ENCODE measurements around the gene TAF11L2. TPM values are rescaled to one million over a fixed set of nuclear protein-coding genes. Genes with fewer than 3 reads are reported as not detected.
"Not testable (repeated sequence)": the region's sequence is repeated elsewhere in the genome, so short reads cannot be mapped to it uniquely, and the experiment has no call there.

Gene TAF11L2
- total RNA-seq, 1 donor from 2014 or later, result not detected

- H3K4me3 ChIP-seq (ENCODE audit: low read depth, low read length), result no peak overlapping the region
- no peaks in the 10 kb centered on the region for H3K36me3 ChIP-seq (ENCODE audit: control insufficient read depth, insufficient read depth, low read length)
- TF ChIP-seq CTCF (IDR thresholded peaks at IDR 0.05; ENCODE audit: insufficient read depth, low read length, poor library complexity, severe bottlenecking), result no peak
- no peaks in the 10 kb centered on the region for H3K27me3 ChIP-seq (ENCODE audit: control insufficient read depth, insufficient read depth, low read length)
- DNase-seq (ENCODE audit: low read depth), result no peak
Observed at GRCh38 chr5:17470064-17470463, 28.0 kb upstream of the TAF11L2 start.

- not testable (repeated sequence) for H3K4me3 ChIP-seq (ENCODE audit: low read depth, low read length); H3K36me3 ChIP-seq (ENCODE audit: control insufficient read depth, insufficient read depth, low read length); H3K27me3 ChIP-seq (ENCODE audit: control insufficient read depth, insufficient read depth, low read length); DNase-seq (ENCODE audit: low read depth)
Observed at GRCh38 chr5:17475064-17475463, 23.0 kb upstream of the TAF11L2 start.

GRCh38 chr5:17477043-17477442, 21.0 kb upstream of the TAF11L2 start:
- no peak for DNase-seq (ENCODE audit: low read depth)
- Histone ChIP-seq H3K36me3 (ENCODE audit: control insufficient read depth, insufficient read depth, low read length) (no peaks in the 10 kb centered on the region), H3K27me3 (ENCODE audit: control insufficient read depth, insufficient read depth, low read length) (no peaks in the 10 kb centered on the region), H3K4me3 (ENCODE audit: low read depth, low read length) (no peak overlapping the region)
- no peak for TF ChIP-seq CTCF (IDR thresholded peaks at IDR 0.05; ENCODE audit: insufficient read depth, low read length, poor library complexity, severe bottlenecking)

GRCh38 chr5:17477573-17478265, 20.3 kb upstream of the TAF11L2 start:
- no peak for TF ChIP-seq CTCF (IDR thresholded peaks at IDR 0.05; ENCODE audit: insufficient read depth, low read length, poor library complexity, severe bottlenecking)
- no peaks in the 10 kb centered on the region for H3K36me3 ChIP-seq (ENCODE audit: control insufficient read depth, insufficient read depth, low read length)
- DNase-seq (ENCODE audit: low read depth), result no peak
- no peaks in the 10 kb centered on the region for H3K27me3 ChIP-seq (ENCODE audit: control insufficient read depth, insufficient read depth, low read length)
- H3K4me3 ChIP-seq (ENCODE audit: low read depth, low read length), result no peak overlapping the region

GRCh38 chr5:17481378-17481777, 16.7 kb upstream of the TAF11L2 start:
- Histone ChIP-seq H3K4me3 (ENCODE audit: low read depth, low read length) (no peak overlapping the region), H3K27me3 (ENCODE audit: control insufficient read depth, insufficient read depth, low read length) (no peaks in the 10 kb centered on the region), H3K36me3 (ENCODE audit: control insufficient read depth, insufficient read depth, low read length) (no peaks in the 10 kb centered on the region)
- TF ChIP-seq CTCF (IDR thresholded peaks at IDR 0.05; ENCODE audit: insufficient read depth, low read length, poor library complexity, severe bottlenecking), result no peak
- no peak for DNase-seq (ENCODE audit: low read depth)

GRCh38 chr5:17482790-17483189, 15.2 kb upstream of the TAF11L2 start:
- Histone ChIP-seq H3K27me3 (ENCODE audit: control insufficient read depth, insufficient read depth, low read length) (no peaks in the 10 kb centered on the region), H3K4me3 (ENCODE audit: low read depth, low read length) (no peak overlapping the region), H3K36me3 (ENCODE audit: control insufficient read depth, insufficient read depth, low read length) (no peaks in the 10 kb centered on the region)
- no peak for TF ChIP-seq CTCF (IDR thresholded peaks at IDR 0.05; ENCODE audit: insufficient read depth, low read length, poor library complexity, severe bottlenecking)
- no peak for DNase-seq (ENCODE audit: low read depth)

GRCh38 chr5:17486464-17487173, 11.4 kb upstream of the TAF11L2 start:
- not testable (repeated sequence) for DNase-seq (ENCODE audit: low read depth); H3K4me3 ChIP-seq (ENCODE audit: low read depth, low read length); H3K27me3 ChIP-seq (ENCODE audit: control insufficient read depth, insufficient read depth, low read length); H3K36me3 ChIP-seq (ENCODE audit: control insufficient read depth, insufficient read depth, low read length)
